DMS114 treated with DMSO at 0.1 percent for 48 hours (cell line): Measurements from ENCODE around the gene LONP1.

Experiments used
- DNase-seq: peaks from one replicate; lab custom pipeline; 2025; ENCODE audit not compliant: unreplicated experiment; lab: John Stamatoyannopoulos, UW

Gene LONP1

DNA sequence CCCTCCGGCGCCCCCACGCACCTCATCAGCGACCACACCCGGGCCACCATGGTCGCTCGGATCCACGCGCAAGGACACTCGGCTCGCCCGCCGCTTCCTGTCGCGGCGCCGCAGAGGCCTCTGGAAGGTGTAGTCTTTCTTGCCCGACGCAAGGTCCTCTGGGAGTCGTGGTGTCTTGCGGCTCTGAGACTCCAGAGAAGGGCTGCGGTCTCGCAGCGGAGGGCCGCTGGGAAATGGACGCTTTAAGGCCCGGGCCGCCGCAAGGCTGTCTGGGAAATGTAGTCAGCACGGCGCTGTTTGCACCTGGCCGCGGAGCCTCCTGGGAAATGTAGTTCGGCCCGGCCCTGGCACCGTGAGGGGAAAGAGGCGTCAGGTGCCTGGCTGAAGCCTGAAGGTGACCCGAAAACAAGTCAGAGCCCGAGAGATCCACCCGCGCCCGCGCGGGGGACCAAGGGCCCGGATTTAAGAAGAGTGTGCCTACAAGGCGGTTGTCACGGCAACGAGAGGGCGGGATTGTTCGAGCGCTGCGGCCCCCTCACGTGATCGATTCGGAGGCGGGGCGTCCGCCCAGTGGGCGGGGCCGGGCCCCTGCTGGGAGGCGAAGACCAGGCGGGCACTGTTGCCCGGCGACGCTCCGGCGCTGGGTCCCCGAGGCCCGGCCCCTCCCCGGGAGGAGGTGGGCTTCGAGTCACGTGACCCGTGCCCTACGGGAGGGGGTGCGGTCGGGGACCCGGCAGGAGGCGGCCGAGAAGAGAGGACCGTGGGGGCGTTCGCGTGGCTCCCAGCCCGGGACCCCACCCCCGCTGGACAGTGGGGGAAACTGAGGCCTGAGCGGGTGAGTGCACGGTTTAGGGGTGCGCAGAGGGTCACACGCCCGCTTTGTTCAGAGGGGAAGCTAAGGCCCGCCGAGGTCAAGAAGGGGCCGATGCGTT is 39.2 kb downstream of the LONP1 start, which contains the start of the genes HSD11B1L and MICOS13:
TSS of gene HSD11B1L (plus strand) at position 591 of the 932 bp plus-strand sequence. CDS start 3,806 bp downstream, outside the sequence.
TSS of gene MICOS13 (minus strand) at position 80 of the 932 bp plus-strand sequence. CDS start at position 50, 30 bp downstream.
- DNase-seq: peak; percentile 90

DNA sequence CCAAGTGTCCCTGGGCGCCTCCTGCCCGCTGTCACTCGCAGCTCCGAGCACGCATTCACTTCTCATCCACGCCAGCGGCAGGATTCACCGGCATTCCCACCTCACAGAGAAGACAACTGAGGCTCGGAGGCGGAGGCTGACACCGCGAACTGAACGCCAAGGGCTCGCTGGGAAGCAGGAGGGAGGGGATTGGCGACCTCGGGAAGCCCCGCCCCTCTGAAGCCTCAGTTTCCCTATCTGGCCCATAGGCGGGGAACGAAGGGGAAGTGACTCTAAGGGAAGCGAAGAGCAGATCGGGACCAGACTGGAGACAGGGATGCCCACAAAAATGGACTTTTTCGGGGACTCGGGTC is 39.9 kb downstream of the LONP1 start:
- no peak for DNase-seq

DNA sequence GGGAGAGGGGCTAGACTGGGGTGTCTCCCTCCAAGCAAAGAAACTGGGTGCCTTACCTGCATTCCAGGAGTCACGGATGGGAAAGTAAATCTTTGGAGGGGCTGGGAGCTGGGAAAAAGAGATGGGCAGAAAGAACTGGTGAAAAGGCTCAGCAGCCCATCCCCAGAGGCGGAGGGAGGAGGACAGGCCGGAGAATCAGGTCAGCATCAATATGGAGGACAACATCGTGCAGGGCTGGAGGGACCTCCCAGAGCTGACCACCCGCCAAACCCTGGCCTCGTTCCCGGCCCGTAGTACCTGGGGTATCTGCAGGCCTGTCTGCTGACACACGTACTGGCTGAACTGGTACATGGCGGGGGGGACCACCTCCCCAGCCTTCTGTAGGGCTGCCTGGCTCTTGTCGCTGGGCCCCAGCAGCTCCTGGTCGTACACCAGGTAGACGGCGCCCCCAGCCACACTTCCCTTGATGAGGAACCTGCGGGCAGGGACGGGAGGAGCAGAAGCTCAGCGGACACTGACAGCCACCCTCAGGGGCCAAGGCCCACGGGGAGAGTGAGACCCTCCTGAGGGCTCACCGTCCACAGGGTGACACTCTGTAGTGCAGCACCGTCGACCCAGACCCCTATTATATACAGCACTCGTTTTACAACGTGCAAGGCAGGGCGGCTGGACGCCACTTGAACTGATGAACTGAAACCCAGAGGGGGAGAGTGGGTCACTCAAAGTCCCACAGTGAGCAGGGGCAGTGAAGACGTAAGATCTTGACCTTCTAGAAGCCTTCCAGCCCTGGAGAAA is 40.5 kb downstream of the LONP1 start:
- DNase-seq: no peak

DNA sequence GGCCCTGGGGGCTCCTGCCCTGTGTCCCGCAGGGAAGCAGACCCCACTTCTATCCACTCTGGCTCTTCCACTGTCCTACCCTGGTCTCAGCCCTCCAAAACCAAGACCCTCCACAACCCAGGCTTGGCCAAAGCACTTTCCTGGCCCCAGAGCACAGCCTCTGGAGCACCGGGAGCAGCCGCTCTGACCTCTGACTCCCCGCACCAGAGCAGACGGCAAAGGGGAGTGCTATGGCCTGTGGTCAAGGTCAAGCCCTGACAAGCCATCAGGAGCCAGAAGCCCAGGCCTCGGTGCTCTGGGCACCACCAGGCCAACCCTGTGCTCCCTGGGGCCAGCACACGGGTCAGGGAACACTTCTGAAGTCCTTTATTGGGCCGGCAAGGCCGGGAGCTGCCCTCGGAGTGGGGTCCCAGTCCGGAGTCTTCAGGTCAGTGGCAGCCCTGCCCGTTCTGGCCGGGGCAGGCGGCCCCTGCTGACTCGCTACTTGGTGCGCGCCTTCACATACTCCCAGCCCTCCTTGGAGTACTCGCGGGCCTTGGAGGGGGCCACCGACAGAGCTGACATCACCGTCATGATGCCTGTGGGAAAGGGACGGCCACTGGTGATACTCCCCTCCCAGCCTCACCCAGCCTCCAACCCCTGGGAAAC is 41.8 kb downstream of the LONP1 start:
- DNase-seq: no peak

DNA sequence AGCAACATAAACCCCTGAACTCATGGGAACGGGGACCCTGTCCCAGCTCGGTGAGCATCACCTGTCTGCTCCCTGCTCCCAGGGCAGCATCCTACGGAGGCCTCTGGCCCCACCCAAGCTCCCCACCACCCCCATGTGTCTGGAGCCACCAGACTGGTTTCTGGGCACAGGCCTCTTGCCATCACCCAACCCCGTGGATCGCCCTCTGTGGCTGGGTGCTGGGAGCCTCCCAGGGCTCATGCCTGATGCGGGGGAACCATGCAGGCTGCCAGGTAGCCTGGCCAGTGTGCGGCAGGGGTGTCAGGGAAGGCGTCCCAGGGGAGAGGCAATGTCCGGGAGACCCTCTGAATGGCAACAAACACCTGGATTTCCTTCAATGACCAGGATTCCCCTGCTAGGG is 42.4 kb downstream of the LONP1 start:
- DNase-seq: no peak

DNA sequence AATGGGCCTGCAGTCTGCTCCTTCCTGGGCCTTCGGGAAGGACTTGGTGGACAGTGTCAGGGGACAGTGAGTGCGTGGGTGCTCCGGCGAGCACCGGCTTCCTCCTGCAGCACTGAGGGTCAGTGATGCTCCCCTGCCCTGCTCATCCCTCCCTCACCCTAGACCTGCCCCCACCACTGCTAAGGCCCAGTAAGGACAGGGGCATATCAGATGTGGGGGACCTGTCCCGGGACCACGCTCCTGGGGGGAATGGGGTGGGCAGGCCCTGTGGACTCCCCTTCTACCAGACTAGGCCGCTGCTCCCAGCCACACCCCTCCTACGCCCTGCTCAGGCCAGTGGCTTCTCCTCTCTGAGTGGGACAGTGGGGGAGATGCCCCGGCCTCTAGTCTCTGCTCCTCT is 42.8 kb downstream of the LONP1 start:
- DNase-seq: no peak

DNA sequence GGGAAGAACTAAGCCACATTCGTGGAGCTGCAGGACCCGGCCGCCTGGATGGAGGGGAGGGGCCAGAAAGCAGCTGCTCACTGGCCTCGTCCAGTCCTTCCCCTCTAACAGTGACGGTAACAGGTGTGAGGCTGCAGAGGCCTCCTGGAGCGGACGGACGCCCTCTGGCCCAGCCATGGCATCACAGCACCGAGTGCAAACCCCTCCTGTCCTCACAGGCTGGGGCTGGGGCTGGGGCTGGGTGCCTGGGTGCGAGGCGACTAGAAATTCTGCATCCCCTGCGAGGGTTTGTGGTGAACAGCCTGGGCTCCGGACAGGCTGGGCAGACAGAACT is 43.2 kb downstream of the LONP1 start:
- DNase-seq: no peak

DNA sequence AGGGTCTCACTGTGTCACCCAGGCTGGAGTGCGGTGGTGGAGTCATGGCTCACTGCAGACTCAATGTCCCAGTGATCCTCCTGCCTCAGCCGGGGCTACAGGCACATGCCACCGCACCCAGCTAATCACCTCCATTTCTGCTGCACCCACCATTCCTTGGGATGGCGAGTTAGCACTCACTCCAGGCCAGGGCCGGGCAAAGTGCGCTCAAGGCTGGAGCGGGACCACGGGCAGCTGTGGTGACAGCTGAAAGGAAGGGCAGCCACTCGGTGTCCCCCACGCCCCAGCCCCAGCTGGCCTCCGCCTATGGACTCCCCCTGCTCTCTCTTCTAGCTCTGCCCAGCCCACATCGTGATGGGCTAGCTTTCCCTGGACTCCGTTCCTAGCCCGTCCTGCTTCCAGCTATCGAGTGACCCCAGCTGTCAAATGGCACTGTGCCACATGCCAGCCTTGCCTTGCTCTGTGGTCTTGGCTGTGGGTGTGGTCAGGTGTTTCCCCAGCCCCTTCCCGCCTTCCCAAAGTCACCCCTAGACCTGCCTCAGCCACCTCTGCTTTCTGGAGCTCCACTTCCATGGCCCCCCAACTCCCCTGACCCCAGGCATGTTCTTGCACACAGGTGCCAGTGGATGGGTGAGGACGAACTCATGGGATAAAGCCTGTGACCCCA is 43.7 kb downstream of the LONP1 start:
- DNase-seq: no peak

DNA sequence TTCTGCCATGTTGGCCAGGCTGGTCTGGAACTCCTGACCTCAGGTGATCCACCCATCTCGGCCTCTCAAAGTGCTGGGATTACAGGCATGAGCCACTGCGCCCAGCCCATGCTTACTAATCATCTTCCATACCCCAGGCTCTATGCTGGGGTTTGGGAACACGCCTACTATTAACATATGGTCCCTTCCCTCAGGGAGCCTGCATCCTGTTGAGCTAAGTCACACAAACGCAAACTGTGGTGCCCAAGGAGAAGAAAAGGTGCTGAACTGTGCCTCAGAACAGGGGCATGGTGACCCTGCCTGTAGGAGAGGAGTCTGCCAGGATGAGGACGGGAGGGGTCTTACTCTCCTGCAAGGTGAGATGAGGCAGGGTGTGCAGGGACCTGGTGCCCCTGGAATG is 45.2 kb downstream of the LONP1 start:
- DNase-seq: no peak

DNA sequence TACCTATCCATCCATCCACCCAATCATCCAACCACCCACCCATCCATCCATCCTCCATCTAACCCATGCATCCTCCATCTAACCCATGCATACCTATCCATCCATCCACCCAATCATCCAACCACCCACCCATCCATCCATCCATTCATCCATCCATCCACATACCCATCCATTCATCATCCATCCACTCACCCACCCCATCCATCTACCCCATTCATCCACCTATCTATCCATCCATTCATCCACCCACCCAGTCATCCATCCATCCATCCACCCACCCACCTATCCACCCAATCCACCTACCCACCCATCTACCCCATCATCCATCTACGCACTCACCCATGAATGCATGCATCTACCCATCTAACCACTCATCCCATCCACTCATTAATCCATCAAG is 46.2 kb downstream of the LONP1 start:
- no peak for DNase-seq

DNA sequence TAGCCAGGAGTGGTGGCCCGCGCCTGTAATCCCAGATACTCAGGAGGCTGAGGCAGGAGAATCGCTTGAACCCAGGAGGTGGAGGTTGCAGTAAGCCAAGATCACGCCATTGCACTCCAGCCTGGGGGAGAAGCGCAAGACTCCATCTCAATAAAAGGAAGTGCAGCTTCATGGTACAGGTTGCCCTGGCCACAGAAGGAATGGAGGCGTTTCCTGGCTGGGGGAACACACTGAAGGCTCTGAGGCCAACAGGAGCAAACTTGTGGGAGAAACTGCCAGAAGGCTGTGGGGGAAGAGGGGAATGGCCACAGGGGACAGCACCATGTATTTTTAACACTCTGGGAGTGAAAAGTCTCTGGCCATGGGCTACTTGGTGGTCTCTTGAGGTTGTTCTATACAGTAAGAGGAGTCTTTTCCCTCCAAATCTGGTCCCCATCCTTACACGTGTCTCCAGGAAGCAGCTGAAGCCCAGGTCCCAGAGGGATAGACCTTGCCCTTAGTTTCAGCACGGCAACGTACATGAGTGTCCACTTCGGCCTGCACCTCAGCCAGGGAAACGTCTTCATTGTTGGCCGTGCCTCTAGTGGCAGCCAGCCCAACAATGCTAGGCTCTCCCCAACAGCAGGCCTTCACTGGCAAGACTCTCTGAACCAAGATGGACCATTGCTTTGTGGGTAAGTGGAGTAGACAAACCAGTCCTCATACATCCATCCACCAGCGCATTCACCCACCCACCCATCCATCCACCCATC is 47.1 kb downstream of the LONP1 start:
- DNase-seq: no peak

DNA sequence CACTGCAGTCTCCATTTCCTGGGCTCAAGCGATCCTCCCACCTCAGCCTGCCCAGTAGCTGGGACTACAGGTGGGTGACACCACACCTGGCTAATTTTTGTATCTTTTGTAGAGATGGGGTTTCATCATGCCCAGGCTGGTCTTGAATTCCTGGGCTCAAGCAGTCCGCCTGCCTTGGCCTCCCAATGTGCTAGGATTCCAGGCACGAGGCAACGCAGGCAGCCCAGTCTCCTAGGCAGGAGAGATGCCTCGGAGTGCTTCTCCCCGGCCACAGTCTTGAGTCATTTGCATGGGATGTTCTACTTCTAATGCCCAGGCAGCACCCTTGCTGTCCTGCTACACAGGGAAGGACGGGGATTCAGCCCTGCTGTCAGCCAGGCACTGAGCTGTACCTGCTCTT is 48.3 kb downstream of the LONP1 start:
- DNase-seq: no peak

DNA sequence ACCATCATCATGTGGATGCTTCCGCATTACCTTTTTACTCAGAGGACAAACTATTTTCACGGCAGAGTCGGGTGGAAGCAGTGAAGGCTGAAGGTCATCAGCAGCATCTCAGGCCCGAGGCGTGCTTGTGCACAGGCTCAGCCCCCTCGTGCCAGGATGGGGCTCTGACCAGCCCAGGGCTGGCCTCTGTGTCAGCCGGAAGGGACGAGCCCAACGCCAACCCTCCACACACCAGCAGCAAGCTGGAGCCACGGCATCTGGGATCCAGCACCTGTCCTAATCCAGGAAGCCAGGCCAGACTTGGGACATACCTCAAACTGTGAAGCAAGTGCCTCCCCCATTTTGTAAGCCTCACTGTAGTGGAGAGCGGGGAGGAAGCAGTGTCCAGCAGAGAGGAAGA is 50.7 kb downstream of the LONP1 start:
- no peak for DNase-seq

DNA sequence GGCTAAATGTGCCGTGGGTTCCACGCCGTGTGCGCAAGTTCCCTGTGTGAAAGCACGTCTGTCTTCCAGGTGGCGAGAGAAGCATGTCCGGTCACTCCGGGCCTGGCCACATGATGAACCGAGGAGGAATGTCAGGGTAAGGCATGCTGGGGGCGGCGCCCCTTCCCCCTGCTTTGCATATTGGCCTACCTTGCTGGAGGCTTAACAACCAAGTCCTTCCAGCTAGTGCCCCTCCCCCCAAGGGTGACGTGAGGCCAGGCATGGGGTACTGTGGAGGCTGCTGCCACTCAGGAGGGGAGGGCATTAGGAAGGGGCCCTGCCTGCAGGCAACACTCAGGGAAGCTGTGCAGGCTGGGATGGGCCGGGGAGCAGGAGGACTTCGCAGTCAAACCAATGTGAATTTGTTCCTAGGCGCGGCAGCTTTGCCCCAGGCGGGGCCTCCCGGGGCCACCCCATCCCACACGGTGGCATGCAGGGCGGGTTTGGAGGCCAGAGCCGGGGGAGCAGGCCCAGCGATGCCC is 52.1 kb downstream of the LONP1 start:
- DNase-seq: no peak

DNA sequence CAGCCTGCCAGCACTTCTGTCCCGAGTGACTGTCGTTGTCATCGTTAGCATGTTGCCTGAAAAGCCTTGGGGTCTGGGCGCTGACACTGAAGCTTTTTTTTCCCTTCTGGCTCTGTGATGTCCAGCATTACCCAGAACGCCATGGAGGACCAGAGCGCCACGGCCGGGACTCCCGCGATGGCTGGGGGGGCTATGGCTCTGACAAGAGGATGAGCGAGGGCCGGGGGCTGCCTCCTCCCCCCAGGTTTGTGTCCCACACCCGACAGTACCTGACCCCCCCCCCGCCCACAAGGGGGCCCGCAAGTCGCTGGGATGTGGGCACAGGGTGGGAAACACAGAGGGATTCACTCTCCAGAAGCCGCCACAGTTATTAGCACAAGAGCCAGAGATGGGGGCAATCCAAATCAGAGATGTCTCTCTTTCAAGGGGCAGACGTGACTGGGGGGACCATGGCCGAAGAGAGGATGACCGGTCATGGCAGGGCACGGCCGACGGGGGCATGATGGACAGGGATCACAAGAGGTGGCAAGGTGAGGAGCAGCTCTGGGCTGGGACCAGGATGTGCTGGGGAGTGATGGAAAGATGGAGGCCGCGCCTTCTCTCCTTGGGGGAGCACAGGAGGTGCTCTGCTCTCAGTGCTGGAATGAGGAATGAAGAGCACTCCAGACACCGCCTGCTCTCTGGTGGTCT is 52.9 kb downstream of the LONP1 start:
- no peak for DNase-seq

DNA sequence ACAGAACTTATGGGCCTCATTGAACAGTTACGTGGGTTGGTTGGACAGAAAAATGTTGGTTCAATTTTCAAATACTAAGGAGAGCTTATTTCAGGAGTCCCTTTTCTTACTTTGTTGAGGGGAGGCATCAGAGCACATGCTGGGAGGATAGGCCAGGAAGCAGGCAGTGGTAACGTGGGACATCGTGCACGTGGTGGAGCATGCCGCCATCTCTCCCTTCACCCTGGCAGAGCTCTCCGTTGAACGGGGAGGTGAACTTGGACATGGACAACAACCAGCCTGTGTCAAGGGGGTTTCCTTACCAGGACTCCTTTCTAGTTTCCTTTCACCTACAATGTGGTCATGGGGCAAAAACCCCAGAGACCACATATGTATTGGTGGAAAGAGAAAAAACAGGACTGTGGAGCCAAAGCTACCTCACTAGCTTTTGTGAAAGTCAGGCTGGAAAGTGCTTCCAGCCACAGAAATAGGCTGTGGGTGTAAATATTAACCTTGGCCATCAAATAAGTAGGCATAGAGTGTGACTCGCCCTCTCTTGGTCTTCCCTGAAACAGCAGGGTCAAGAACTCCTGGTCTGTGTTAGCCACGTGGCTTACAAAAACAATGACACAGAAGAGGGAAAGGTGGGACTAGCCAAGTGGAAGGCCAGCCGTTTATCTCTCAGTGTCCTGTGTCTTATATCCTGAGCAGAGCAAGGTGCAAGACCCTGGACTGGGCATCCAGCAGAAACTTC is 54.0 kb downstream of the LONP1 start:
- peak; percentile 3 for DNase-seq

DNA sequence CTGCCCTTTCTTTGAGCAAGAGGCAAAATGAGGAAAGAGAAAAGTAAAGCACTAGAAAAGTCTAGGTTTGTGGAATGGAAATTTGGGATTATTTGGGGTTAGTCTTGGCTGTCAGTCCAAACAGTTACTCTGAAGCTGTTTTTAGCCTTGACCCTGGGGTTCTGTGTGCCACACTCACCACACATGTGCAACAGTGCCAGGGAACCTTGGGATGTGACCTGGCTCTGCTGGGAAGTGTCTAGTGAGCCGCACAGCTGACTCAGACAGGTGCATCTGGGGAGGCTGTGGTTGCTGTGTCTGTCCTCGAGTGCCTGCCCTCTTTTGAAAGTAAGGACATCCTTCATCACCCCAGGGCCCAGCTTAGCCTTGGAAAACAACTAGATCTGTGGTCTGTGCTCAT is 55.4 kb downstream of the LONP1 start:
- DNase-seq: no peak

DNA sequence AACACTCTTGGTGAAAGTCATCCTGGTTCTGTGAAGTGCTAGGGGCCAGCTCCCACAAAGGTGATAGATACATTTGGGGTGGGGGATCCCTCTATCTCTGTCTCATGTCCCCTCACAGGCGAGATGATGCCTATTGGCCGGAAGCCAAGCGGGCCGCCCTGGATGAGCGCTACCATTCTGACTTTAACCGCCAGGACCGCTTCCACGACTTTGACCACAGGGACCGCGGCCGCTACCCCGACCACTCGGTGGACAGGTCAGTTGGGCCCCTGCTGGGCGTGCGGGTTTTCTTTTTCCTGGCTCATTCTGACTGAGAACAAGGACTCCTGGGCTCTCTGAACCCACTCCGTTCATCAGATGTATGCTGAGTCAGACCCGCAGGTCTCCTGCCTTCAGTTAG is 56.0 kb downstream of the LONP1 start:
- no peak for DNase-seq

DNA sequence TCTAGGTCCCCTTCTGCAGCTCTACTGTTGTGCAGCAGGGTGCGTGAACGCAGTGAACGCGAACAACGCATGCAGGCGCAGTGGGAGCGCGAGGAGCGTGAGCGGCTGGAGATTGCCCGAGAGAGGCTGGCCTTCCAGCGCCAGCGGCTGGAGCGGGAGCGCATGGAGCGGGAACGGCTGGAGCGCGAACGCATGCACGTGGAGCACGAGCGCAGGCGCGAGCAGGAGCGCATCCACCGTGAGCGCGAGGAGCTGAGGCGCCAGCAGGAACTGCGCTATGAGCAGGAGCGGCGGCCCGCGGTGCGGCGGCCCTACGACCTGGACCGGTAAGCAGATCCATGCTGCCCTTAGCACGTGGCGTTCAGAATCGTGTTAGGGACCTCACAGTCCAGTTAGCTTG is 58.5 kb downstream of the LONP1 start:
- no peak for DNase-seq
